ENCODE measurements around the gene NAT16. TPM values are rescaled to one million over a fixed set of nuclear protein-coding genes. Genes with fewer than 3 reads are reported as not detected.

NAT16 gene
- total and polyA plus RNA-seq, 2 of the 13 experiments (the other 11 are each of a cell fraction or from before 2014, with no cell fraction given): 0.04 TPM; not detected in 1

- no peak for TF ChIP-seq ATF6 (CRISPR knock-in tag; conservative IDR thresholded peaks at IDR 0.05)
- no peak for TF ChIP-seq SALL2 (CRISPR knock-in tag; IDR thresholded peaks at IDR 0.05)
- no peak for TF ChIP-seq ZNF124 (CRISPR knock-in tag; IDR thresholded peaks at IDR 0.05)
- peak; percentile 35; the same call in 1 of the 2 replicates for TF ChIP-seq TFE3 (CRISPR knock-in tag; IDR thresholded peaks at IDR 0.05)
- TF ChIP-seq SETDB1 (CRISPR knock-in tag; IDR thresholded peaks at IDR 0.05; ENCODE audit: borderline replicate concordance): no peak
- TF ChIP-seq ZNF326 (CRISPR knock-in tag; IDR thresholded peaks at IDR 0.05; ENCODE audit: borderline replicate concordance): no peak
- no peak for TF ChIP-seq ZNF646 (CRISPR knock-in tag; IDR thresholded peaks at IDR 0.05)
- no peak for TF ChIP-seq ZNF33A (CRISPR knock-in tag; IDR thresholded peaks at IDR 0.05; ENCODE audit: borderline replicate concordance)
- TF ChIP-seq NFE2L1 (CRISPR knock-in tag; IDR thresholded peaks at IDR 0.05; ENCODE audit: borderline replicate concordance): no peak
- TF ChIP-seq ZGPAT (CRISPR knock-in tag; IDR thresholded peaks at IDR 0.05): no peak; the same call in 1 of the 2 replicates
- 0 out of 2 replicates have a peak, but pooled peaks have one; percentile 33 for TF ChIP-seq ZBTB34 (CRISPR knock-in tag; IDR thresholded peaks at IDR 0.05)
- peak; percentile 95 for TF ChIP-seq BCL6 (CRISPR knock-in tag; IDR thresholded peaks at IDR 0.05)
- no peak for TF ChIP-seq ZNF30 (CRISPR knock-in tag; IDR thresholded peaks at IDR 0.05)
- peak; percentile 29 for TF ChIP-seq HNRNPH1 (optimal IDR thresholded peaks at IDR 0.05; ENCODE audit: low read depth, low read length)
- no peak for TF ChIP-seq MATR3 (CRISPR knock-in tag; IDR thresholded peaks at IDR 0.05)
These were observed 57.8 kb downstream of the NAT16 start (continued) for GRCh38 chr7:101121991-101122932.
